ENCODE data around the gene XYLT1.

Gene XYLT1

DNA sequence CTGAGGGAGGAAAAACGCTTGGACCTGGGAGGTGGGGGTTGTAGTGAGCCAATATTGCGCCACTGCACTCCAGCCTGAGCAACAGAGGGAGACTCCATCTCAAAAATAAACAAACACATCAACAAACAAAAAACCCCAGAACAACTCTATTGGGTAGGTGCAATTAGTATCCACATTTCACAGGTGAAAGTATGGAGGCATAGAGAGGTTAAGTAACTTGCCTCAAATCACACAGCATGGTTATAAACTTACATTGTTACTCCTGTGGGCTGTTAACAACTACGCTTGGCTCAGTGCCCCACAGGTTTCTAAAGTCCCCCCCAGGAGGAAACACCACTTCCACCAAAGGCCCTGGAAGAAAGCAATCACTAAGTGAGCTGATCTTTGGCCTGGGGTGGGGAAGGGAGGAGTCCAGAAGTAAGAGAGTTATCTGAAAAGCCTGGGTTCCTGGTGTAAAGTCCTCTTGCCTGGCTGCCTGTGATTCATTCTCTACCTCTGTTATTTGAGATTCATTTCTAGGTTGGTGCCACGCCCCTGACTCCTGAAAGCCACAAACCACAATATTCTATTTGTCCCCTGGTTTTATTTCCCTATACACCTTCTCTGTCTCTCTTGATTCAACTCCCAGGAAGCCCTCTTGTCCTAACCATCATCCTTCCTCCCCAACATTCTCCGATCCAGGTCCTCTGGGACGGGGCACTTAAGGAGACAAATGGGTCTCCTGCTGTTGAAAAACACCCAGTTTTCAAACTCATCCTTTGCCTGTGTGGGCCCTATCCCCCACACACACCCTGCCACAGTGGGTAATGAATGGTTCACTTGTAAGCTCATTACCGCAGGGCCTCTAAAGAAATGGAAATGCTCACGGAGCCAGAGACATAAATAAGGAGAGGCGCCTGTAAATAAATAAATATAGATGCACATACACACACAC is 195.4 kb downstream of the XYLT1 start:
- no peak for DNase-seq

DNA sequence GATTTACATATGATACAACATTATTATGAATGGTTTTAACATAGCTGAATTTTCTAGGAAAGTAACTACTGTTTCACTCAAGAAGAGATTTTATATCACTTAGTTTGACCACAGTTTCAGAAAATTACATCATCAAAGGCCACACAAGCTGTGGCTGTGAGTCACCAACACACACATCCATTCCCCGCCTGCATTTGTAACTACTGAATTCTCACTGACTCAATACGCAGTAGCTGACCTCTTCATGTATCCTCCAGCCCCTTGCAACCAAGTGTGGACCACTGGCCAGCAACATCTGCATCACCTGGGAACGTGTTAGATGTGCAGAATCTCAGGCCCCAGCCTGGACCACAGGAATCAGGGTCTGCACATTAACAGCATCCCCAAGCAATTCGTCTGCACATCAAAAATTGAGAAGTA is 197.6 kb downstream of the XYLT1 start:
- DNase-seq: no peak

DNA sequence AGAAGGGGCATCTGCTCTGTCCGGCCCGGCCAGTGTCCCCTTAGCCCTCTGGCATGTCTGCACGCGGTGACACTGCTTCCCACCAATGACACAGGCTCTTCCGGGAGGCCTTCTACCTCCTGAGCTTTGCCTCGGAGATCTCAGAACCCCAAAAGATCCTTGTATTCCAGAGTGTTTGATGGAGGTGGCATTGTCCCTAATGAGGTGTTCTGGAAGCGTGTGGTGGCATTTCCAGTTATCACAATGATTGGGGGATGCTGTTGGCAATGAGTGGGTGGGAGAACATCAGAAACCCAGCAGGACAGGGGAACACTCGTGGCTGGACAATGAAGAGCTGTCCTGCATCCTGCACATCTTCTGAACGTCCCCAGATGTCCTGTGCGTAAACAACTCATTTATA is 198.0 kb downstream of the XYLT1 start:
- no peak for DNase-seq

DNA sequence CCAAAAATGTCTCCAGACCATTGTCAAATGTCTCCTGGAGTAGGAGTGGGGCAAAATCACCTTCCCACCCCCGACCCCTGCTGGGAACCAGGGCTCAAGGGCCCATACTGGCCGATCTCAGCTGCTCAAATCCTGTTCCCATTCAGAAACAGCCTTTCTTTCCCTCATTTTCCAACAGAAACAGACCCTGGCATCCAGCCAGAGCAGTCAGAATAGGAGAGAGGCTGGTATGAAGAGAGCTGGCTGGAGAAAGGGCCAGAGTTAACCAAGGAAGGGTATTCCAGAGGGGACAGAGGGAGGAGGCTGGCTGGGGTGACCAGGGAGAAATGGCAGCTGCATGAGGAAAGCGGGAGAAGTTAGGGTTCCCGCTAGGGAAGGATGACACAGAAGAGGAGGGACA is 199.1 kb downstream of the XYLT1 start:
- no peak for DNase-seq

DNA sequence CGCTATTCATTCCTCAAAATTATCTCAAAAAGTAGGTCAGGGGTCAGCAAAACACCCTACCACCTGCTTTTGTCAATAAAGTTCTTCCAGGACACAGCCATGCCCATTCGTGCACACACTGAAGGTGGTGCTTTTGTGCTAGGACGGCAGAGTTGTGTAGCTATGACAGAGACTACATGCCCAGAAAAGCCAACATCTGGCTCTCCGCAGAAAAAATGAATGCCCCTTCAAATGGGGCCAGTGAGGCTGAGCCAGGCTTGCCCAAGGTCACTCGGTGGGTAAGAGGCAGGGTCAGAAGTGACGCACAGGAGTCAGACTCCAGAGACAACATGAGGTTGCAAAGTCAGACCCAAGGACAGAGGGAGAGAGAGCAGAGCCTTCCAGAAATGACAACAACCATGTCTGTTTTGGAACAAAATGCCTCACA is 200.1 kb downstream of the XYLT1 start:
- no peak for DNase-seq

DNA sequence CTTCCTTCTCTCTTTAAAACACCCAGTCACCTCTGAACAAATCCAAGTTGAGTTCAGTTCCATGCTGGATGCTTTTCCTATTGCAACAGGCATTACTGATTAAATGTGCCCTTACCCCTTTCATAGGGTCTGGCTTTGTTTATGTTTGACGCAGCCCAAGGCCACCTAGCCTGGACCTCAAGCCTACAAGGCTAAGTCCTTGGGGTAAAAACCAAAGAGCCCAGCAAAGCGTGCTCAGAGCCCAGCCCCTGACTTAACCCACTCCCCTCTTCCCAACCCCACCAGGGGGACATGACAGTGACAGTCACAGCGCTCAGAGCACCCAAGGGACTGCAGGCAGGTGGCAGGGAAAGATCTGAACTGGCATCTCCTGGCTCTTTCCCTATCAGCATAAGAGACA is 200.6 kb downstream of the XYLT1 start:
- no peak for DNase-seq

DNA sequence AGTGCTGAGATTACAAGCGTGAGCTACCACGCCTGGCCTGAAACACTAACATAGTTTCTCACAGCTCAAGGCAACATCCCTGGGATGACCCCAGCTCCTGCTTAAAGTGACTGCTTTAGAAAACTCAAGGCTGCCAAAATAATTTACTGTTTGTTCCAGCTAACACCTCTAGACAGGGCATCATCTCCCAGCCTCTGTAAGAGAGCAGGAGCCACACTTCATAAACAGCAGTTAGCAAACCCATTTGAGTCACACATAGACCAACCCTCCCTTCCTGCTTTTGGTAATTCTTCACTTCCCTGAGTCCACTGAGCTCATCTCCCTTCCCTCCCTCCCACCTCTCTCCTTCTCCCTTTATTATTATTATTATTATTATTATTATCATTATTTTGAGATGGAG is 201.3 kb downstream of the XYLT1 start:
- DNase-seq: no peak

DNA sequence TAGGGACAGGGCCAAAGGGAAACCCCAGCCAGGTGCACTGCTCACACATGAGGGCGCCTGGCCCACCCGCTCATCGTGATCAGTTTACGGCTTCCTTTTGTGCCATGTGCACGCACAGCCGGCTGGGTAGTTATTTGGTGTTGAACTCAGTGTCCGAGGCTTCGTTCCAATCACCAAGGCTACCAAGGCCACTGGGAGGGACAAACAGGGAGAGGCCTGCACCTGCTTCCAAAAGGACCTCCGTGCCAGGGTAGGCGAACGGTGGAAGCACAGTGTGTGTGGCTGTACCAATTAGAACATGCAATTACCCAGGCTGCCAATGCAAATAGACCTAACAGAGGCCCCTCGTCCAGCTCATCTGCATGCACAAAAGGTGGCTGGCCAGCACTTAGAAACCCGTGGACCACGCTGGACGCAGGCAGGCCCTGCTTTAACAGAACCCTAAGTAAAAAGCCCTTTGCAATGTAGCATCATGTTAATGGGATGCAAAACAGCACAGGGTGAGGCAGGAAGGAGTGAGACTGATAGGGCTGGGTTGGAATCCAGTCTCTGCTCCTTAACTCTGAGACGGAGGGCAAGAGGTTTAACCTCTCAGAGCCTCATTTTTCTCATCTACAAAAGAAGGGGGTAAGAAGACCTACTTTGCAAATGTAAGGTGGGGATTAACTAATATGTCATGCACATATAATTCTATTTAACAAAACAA is 204.0 kb downstream of the XYLT1 start:
- no peak for DNase-seq

DNA sequence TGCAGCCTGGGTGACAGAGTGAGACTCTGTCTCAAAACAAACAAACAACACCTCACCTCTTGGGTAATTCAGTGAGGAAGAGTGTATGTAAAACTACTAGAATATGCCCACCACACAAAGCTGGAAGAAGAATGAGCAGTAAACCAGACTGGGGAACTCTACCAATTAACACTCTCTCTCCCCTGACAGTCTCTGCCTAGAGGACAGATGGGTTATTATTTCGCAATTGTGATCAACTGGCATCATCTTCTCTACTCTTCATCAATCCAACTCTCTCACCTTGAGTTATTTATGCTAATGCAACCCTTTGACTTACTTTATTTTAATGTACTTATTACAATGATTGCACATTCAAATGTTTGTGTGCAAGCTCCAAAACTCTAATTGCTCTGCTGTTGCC is 205.6 kb downstream of the XYLT1 start:
- no peak for DNase-seq

DNA sequence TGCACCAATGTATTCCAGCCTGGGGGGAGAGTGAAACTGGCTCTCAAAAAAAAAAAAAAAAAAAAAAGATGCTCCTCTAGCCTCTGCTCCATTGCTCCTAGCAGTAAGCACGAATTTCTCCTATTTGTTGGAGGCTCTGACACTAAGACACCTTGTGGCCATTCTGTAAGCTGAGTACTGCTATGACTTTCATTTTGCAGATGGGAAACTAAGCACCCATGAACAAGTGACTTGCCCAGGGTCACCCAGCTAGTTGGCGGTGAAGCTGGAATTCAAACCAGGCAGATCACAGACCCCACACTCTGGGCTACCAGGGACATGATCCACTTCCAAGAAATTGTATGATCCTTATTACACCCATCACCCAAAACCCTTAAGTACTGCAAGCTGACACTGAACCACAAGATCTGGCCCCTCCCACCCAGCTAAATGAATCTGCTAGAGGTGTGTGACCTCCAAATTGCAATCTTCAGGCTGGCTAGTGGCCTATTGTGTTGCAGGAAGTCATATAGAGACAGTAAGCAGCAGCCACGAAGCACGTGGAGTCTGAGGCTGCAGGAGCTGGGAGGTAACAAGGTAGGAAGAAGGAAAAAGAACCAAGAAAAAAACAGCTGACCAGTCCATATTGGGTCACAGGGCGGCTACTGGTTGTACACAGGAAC is 209.4 kb downstream of the XYLT1 start:
- no peak for DNase-seq

DNA sequence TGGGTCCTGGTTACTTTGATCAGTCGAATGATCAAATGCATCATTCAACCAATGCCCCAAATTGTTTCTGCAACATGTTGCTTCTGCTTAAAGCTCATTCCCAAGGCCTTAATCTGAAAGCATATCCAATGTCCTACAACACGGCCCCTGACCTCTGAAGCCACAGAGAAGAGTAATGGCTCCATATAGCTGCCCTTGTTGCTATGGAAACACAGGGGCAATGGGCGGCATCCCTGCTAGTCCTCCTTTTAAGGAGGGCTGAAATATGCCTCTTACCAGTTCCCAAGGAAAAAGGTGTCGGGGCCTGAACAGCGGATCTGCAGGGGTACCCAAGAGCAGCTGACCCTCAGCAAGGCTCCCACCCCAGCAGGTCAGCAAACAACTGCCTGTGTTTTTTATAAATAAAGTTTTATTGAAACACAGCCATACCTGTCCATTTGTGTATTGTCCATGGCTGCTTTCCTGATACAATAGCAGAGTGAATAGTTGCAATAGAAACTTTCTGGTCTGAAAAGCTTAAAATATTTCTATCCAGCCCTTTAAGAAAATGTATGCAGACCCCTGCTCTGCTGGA is 210.4 kb downstream of the XYLT1 start:
- DNase-seq: no peak

DNA sequence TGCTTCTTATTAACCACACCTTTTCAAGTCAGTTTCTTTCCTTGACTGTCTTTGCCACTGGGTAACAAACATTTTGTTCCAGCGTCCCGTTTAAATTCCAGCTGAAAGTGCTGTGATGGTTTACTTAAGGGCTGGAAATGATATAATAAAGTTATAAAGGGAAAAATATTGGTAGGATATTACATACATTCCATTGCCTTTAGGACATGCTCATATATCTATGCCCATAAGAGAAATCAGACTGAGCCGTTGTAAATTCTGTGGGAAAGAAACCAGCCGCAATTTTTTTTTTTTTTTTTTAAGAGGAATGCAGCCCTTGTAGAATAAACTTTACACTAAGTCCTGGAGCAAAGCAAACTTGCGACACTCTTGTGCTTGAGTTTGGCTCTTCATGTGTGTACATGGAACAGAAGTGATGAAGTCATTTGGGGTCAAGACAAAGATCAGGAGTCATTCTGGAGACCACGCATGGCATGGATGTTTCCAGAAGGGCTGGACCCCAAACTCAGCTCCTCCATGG is 210.9 kb downstream of the XYLT1 start:
- DNase-seq: no peak

DNA sequence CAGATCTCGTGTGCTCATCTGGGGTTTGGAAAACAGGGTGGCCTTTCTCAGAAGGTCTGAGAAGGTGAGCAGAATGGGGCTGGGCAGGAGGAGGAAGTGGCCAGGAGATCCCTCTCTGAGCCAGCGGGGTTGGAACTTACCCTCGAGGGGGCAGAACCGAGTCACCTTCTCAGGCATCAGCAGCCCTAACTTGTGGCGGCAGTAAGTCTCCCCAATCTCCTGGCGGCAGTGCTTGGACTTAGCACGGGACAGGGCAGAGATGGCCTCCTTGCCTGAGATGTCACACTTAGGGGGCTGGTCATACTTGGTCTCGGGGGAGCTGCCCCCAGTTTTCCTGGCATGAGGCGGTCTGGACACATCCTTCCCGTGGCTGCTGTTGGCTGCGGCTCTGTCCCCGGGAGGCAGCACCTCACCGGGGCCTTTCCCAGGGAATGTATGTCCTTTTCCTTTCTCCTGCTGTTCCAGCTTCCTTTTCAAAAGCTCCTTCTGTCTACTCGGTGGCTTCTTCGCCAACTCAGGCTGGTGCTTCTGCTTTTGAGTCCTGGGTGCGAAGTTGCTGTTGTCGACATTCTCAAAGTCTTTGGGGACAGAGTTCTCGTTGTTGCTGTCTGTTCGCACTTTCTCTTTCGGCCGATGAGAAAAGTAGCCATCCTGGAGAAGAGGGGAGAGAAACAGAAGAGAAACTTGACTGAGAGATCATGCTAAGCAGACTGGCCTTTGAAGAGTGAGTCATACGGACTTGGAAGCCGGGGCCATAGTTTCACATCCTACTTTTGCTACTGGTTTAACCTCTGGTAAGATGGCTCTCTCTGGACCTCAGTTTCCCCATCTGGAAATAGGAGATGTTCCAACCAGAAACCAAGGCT is 211.7 kb downstream of the XYLT1 start:
- DNase-seq: no peak

DNA sequence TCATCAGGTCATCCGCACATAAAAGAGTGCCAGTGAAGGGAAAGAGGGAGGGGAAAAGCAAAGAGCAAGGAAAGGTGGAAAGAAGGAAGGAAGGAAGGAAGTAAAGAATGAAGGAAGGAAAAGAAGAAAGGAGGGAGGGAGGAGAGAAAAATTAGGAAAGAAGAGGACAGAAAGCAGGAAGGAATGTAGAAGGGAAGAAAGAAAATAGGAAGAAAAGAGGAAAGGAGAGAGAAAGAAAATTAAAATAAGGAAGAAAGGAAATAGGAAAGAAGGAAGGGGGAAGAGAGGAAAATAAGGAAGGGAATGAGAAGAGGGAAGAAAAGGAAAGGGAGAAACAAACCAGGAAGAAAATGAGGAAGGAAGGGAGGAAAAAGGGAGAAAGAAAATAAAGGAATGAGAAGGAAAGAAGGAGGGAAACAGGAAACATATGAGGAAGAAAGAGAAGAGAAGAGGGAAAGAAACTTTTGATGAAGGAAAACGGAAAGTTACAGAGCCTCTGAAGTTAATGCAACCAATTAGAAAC is 212.6 kb downstream of the XYLT1 start:
- no peak for DNase-seq

DNA sequence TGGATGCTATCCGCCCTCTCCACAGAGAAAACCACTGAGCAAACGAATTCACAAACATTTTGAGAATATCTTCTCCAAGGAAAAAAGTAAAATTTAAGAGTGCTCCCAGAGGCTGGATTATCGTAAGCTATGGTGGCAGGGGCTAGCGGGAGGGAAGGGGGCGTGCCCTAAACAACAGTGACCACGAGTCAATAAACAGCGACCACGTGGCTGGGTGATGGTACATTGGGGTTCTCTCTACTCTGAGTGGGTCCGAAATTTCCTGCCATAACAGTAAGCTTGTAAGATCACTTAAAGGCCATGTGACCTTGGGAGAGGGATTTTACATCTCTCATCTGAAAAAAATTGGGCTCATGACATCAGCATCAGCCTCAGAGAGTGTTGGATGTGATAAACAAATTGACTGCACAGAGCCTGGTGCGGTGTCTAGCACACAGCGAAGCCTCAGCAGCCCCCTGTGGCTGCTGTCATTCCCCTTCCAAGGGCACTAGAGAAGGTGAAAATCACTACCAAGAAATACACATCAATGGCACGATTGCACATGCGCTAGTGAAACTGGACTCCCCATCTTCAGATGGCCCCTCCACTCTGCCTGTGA is 213.2 kb downstream of the XYLT1 start:
- no peak for DNase-seq

DNA sequence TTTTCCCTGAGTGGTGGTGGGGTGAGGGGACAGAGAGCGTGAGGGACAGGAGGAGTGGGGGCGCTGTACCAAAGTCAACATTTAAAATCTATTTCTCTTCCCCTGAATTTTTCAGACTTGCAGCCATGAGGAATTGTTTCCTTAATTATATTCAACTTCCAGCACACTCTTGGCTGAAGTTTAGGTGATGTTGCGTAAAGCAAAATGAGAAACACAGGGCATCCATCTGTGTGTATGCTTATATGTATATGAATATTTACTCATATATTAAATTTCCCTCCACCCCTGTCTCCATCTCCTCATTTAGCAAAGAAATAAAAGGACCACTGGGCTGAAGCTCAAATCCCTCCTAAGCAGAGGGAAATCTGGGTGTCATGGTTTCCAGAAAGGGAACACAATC is 218.1 kb downstream of the XYLT1 start:
- DNase-seq: no peak

DNA sequence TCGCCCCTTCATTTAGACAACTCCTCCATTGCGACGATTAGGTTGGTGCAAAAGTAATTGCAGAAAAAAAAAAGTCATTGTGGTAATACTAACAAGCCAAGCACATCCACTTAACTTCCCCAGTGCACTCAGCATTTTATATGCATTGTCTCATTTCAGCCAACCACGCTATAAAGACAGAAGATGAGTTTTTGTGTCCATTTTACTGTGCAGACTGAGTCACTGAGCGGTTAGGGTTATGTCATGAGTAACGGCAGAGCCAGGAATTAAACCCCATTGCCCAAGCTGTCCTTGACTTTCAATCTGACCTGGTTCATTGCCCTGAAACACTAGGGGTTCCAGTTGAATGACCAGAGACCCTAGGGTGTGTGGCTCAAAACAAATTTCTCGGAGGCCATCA is 218.7 kb downstream of the XYLT1 start:
- no peak for DNase-seq

DNA sequence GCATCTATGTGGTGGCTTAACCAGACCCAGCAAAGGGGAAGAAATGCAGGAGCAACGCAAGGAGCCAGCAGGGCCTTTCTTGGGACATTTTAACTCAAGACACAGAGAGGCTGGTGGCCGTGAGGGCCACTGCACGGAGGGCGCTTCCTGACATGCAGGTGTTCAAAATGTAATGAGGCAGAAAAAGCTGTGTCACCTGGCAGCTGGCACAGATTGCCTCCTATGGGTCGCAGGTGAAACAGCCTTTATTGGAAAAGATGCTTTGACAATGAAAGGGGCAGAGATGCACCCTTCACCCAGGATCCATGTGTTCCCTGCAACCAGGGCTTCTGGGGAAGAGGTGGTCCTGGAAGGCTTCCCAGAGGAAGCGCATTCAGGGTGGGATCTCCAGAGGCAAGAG is 219.3 kb downstream of the XYLT1 start:
- no peak for DNase-seq

DNA sequence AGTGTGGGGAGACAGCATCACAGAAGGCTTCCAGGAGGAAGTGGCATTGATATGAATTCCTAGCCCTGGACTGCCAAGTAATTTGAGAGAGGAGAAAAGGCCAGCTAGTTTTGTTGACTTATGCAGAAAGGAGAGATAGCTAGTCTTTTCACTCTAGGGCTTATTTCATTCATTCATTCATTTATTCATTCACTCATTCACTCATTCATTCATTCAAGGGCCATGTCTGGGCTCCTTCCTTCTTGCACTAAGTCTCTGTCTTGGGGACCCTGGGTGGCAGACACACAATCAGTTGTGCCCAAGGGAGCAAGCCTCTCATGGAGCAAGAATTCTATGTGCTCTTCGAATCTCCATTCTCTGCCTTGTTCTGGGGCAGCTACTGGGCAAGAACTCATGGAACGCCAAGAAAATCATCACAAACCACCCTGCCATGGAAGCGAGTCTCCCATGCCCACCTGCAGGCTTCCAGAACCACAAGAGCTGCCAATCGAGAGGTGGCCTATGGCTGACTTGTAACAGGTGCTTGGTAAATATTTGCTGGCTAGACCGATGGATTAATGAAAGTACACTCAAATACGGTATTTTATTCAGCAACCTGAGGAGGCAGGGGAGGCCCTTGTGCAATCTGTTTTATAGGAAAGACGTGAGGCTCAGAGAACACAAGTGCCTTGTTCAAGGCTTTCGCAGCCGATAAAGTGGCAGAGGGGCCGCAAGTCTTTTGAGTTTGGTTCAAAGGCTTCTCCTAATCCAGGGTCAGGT is 223.6 kb downstream of the XYLT1 start:
- DNase-seq: no peak

DNA sequence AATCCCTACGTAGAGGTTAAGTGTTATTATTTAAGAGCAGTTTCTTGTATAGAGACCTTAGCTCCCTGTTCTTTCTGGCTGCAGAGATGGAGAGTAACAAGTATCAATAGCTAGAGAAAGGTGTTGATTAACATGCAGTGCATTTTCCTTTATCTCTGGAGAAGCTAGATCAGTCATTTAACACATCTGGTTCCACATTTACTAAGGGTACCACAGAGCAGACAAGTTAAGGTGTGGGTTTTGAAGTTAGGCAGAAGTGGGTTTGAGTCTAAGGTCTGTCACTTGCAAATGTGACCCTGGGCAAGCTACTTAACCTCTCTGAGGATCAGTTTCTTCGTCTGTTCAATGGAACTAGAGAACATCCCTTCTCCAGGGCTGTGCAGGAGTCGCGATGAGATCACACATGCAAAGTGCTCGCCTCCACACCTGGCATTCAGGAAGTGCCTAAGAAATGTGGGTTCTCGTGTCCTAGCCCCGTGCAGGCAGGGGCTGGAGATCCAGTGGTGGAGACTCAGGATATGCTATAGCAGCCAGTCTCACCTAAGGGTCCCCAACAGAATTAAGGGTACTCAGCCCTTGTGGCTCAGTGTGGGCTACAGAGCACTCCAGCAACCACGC is 224.4 kb downstream of the XYLT1 start:
- no peak for DNase-seq

Data from DMS 273 treated with DMSO at 0.1 percent for 48 hours (cell line).